CD8-positive, alpha-beta memory T cell (primary cell): ENCODE measurements around the gene LMAN2. TPM values are rescaled to one million over a fixed set of nuclear protein-coding genes. Genes with fewer than 3 reads are reported as not detected.

Experiments
- CTCF ChIA-PET: fragments of 350-600 bp; sonication (Branson Sonifier 250); formaldehyde crosslinking; loops from one replicate; lab custom pipeline; 2021; ENCODE audit warnings: antibody characterized with exemption; lab: Charles Lee
- POLR2A ChIA-PET: fragments of 350-600 bp; sonication (Branson Sonifier 250); formaldehyde crosslinking; loops from one replicate; lab custom pipeline; 2021; ENCODE audit warnings: antibody characterized with exemption; lab: Charles Lee
- DNase-seq, 5 donors: peaks; one replicate each; pipeline versions ENCODE4 v3.0.0 to v3.0.0-alpha.2; 2020 to 2022; ENCODE audit warnings: mixed read lengths in 1 of 5
- H3K27ac ChIP-seq: one replicate; pipeline ENCODE4 v1.7.0; 2013; ENCODE audit warnings: low read depth, mild to moderate bottlenecking, low read length, moderate library complexity
- H3K27me3 ChIP-seq: 2 replicates; pipeline ENCODE4 v1.7.0; 2013; ENCODE audit warnings: low read length, mild to moderate bottlenecking; ENCODE audit not compliant: insufficient read depth, poor library complexity, severe bottlenecking
- H3K36me3 ChIP-seq: 2 replicates; pipeline ENCODE4 v1.7.0; 2013; ENCODE audit warnings: mild to moderate bottlenecking, low read length, moderate library complexity; ENCODE audit not compliant: insufficient read depth
- H3K4me1 ChIP-seq: 2 replicates; pipeline ENCODE4 v1.7.0; 2013; ENCODE audit warnings: mild to moderate bottlenecking, low read length, moderate library complexity; ENCODE audit not compliant: insufficient read depth
- H3K4me3 ChIP-seq: 2 replicates; pipeline ENCODE4 v1.7.0; 2013; ENCODE audit warnings: mild to moderate bottlenecking, low read length
- H3K9me3 ChIP-seq: 2 replicates; pipeline ENCODE4 v1.7.0; 2013; ENCODE audit warnings: mild to moderate bottlenecking, low read length
- H3K27ac Mint-ChIP-seq, 8 donors: one replicate each; pipeline ENCODE4 v1.8.0; 2020 to 2021; ENCODE audit warnings: mixed read lengths in 8 of 8, mild to moderate bottlenecking in 6 of 8, inconsistent platforms in 3 of 8, moderate library complexity in 3 of 8
- H3K27me3 Mint-ChIP-seq, 2 donors: one replicate each; pipeline ENCODE4 v1.8.0; 2020 to 2021; ENCODE audit warnings: mixed read lengths in 2 of 2, mild to moderate bottlenecking in 1 of 2, moderate library complexity in 1 of 2
- H3K36me3 Mint-ChIP-seq, 3 donors: one replicate each; pipeline ENCODE4 v1.8.0; 2020 to 2021; ENCODE audit warnings: mixed read lengths in 3 of 3, inconsistent platforms in 1 of 3, mild to moderate bottlenecking in 1 of 3
- H3K4me1 Mint-ChIP-seq, 3 donors: one replicate each; pipeline ENCODE4 v1.8.0; 2020 to 2021; ENCODE audit warnings: mixed read lengths in 3 of 3, inconsistent platforms in 1 of 3, mild to moderate bottlenecking in 1 of 3
- H3K4me3 Mint-ChIP-seq, 7 donors: one replicate each; pipeline ENCODE4 v1.8.0; 2020 to 2021; ENCODE audit warnings: mixed read lengths in 7 of 7, mild to moderate bottlenecking in 6 of 7, moderate library complexity in 4 of 7, inconsistent platforms in 2 of 7
- H3K9me3 Mint-ChIP-seq, 5 donors: one replicate each; pipeline ENCODE4 v1.8.0; 2020 to 2022; ENCODE audit warnings: mixed read lengths in 5 of 5, mild to moderate bottlenecking in 3 of 5, moderate library complexity in 2 of 5, inconsistent platforms in 1 of 5
- polyA plus RNA-seq: library from polyadenylated mRNA; unstranded; fragments of 300-500 nt; fragmentation: Illumina TruSeq; gene quantifications from one replicate; pipeline ENCODE4 v1.2.3, GENCODE V29; 2021
- total RNA-seq, 2 experiments: library from RNA; stranded (reverse); gene quantifications; one replicate each; pipeline ENCODE4 v1.2.3, GENCODE V29; 2021

Gene LMAN2
- total and polyA plus RNA-seq, 3 experiments from 2014 or later: 112 to 276 (median 126) TPM

- ChIA-PET CTCF (interaction anchor here (1.0 to 12.7 kb wide), 8 partner anchors 11 to 95 kb away, joined by 3 to 136 read pairs (median 30); partner anchors contain the start of genes LMAN2, RGS14 and SLC34A1), POLR2A (no interaction called here)
- Mint-ChIP-seq H3K4me3 (peak overlapping the region in 1 of 7 donors; percentile 60), H3K9me3 (no peaks in the 10 kb centered on the region), H3K36me3 (peaks cover 13 to 68% (median 15%) of the 10 kb centered on the region in 3 donors), H3K27ac (peak overlapping the region in 3 of 8 donors; percentile 51 to 86 (median 80)), H3K27me3 (peaks cover 0 to 1% of the 10 kb centered on the region in 2 donors), H3K4me1 (peaks cover 53 to 77% (median 63%) of the 10 kb centered on the region in 3 donors)
- Histone ChIP-seq H3K36me3 (peaks cover 39% of the 10 kb centered on the region), H3K27me3 (no peaks in the 10 kb centered on the region), H3K4me1 (peaks cover 69% of the 10 kb centered on the region), H3K4me3 (no peak overlapping the region), H3K27ac (peak overlapping the region; percentile 70), H3K9me3 (no peaks in the 10 kb centered on the region)
- DNase-seq: no peak
Measured at GRCh38 chr5:177367981-177368868, 16.8 kb upstream of the LMAN2 start.

- CTCF ChIA-PET: interaction anchor here (0.9 to 12.7 kb wide), 5 partner anchors 11 to 90 kb away, joined by 3 to 136 read pairs (median 64); partner anchors contain the start of genes LMAN2 and RGS14
Measured at GRCh38 chr5:177367323-177367848, 15.9 kb upstream of the LMAN2 start.

GRCh38 chr5:177366528-177367322 lies 15.3 kb upstream of the LMAN2 start:
- Histone ChIP-seq H3K4me3 (no peak overlapping the region), H3K4me1 (peaks cover 68% of the 10 kb centered on the region), H3K9me3 (no peaks in the 10 kb centered on the region), H3K27ac (peak overlapping the region; percentile 70), H3K36me3 (peaks cover 33% of the 10 kb centered on the region), H3K27me3 (no peaks in the 10 kb centered on the region)
- Mint-ChIP-seq H3K9me3 (no peaks in the 10 kb centered on the region), H3K27me3 (peaks cover 0 to 1% of the 10 kb centered on the region in 2 donors), H3K36me3 (peaks cover 13 to 63% (median 15%) of the 10 kb centered on the region in 3 donors), H3K27ac (peak overlapping the region in 4 of 8 donors; percentile 52 to 97 (median 73)), H3K4me3 (peak overlapping the region in 1 of 7 donors; percentile 15), H3K4me1 (peaks cover 52 to 77% (median 63%) of the 10 kb centered on the region in 3 donors)
- no peak for DNase-seq
- ChIA-PET CTCF (interaction anchor here (0.9 to 12.7 kb wide), 4 partner anchors 10 to 91 kb away, joined by 3 to 136 read pairs (median 62); partner anchors contain the start of genes LMAN2 and RGS14), POLR2A (interaction anchor here (0.6 kb wide), 1 partner anchor 8 kb away, joined by 4 read pairs; no protein-coding TSS in a partner anchor)

More at GRCh38 chr5:177367323-177367848, 15.9 kb upstream of the LMAN2 start:
- Mint-ChIP-seq H3K36me3 (peaks cover 13 to 66% (median 15%) of the 10 kb centered on the region in 3 donors), H3K4me1 (peaks cover 52 to 77% (median 63%) of the 10 kb centered on the region in 3 donors), H3K9me3 (no peaks in the 10 kb centered on the region), H3K4me3 (no peak overlapping the region), H3K27ac (peak overlapping the region in 1 of 8 donors; percentile 47), H3K27me3 (peaks cover 0 to 1% of the 10 kb centered on the region in 2 donors)
- no peaks in the 10 kb centered on the region for H3K9me3 ChIP-seq
- peaks cover 68% of the 10 kb centered on the region for H3K4me1 ChIP-seq
- no peaks in the 10 kb centered on the region for H3K27me3 ChIP-seq
- H3K27ac ChIP-seq: peak overlapping the region; percentile 70
- peaks cover 39% of the 10 kb centered on the region for H3K36me3 ChIP-seq
- POLR2A ChIA-PET: no interaction called here
- no peak overlapping the region for H3K4me3 ChIP-seq
- no peak for DNase-seq

DNA sequence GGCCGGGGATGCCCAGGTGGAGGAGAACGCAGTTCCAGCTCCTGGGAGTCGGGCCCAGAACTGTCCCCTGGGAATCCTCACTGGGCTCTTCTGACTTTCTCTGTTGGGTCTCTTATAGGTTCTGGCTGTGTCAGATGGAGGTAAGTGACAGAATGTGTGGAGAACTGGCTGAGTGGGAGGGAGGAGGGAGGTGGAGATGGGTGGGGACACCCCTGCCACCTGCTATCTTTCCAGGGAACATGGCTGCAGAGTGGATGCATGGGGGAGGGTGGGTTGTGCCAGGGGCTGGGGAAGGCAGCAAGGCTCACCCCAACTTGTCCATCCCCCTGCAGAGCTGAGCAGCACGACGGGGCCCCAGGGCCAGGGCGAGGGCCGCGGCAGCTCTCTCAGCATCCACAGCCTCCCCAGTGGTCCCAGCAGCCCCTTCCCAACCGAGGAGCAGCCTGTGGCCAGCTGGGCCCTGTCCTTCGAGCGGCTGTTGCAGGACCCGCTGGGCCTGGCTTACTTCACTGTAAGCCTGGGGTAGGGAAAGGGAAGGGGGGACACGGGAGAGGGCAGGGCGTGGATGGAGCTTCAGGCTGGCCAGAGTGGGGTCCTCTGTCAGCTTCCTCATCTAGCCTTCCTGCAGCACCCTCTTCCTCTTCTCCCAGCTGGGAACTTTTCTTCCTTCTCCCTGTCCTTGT lies 14.5 kb upstream of the LMAN2 start:
- peaks cover 31% of the 10 kb centered on the region for H3K36me3 ChIP-seq
- H3K27me3 Mint-ChIP-seq: peaks cover 0 to 1% of the 10 kb centered on the region in 2 donors
- H3K9me3 ChIP-seq: no peaks in the 10 kb centered on the region
- H3K36me3 Mint-ChIP-seq: peaks cover 12 to 57% (median 13%) of the 10 kb centered on the region in 3 donors
- no peak for DNase-seq
- no peaks in the 10 kb centered on the region for H3K9me3 Mint-ChIP-seq
- peaks cover 69% of the 10 kb centered on the region for H3K4me1 ChIP-seq
- CTCF ChIA-PET: interaction anchor here (1.0 to 12.7 kb wide), 4 partner anchors 9 to 92 kb away, joined by 3 to 136 read pairs (median 60); partner anchors contain the start of genes LMAN2 and RGS14
- H3K27ac Mint-ChIP-seq: peak overlapping the region in 5 of 8 donors; percentile 26 to 97 (median 61)
- POLR2A ChIA-PET: interaction anchor here (0.6 kb wide), 1 partner anchor 9 kb away, joined by 4 read pairs; no protein-coding TSS in a partner anchor
- no peak overlapping the region for H3K4me3 ChIP-seq
- peak overlapping the region; percentile 70 for H3K27ac ChIP-seq
- no peaks in the 10 kb centered on the region for H3K27me3 ChIP-seq
- peak overlapping the region in 1 of 7 donors; percentile 15 for H3K4me3 Mint-ChIP-seq
- H3K4me1 Mint-ChIP-seq: peaks cover 55 to 77% (median 64%) of the 10 kb centered on the region in 3 donors

GRCh38 chr5:177364159-177364962 lies 12.9 kb upstream of the LMAN2 start:
- H3K27ac ChIP-seq: peak overlapping the region; percentile 11
- peaks cover 72% of the 10 kb centered on the region for H3K4me1 ChIP-seq
- no peak overlapping the region for H3K4me3 ChIP-seq
- peaks cover 60 to 80% (median 67%) of the 10 kb centered on the region in 3 donors for H3K4me1 Mint-ChIP-seq
- peak overlapping the region; percentile 28 to 75 (median 45) for H3K4me3 Mint-ChIP-seq
- H3K9me3 ChIP-seq: no peaks in the 10 kb centered on the region
- H3K36me3 ChIP-seq: peaks cover 21% of the 10 kb centered on the region
- ChIA-PET CTCF (interaction anchor here (0.6 to 12.7 kb wide), 7 partner anchors 9 to 91 kb away, joined by 3 to 136 read pairs (median 3); no protein-coding TSS in a partner anchor), POLR2A (interaction anchor here (0.6 kb wide), 1 partner anchor 239 kb away, joined by 3 read pairs; no protein-coding TSS in a partner anchor)
- H3K27me3 Mint-ChIP-seq: peaks cover 0 to 1% of the 10 kb centered on the region in 2 donors
- H3K36me3 Mint-ChIP-seq: peaks cover 12 to 51% (median 14%) of the 10 kb centered on the region in 3 donors
- H3K27ac Mint-ChIP-seq: peak overlapping the region in 7 of 8 donors; percentile 42 to 91 (median 68)
- no peak for DNase-seq
- no peaks in the 10 kb centered on the region for H3K9me3 Mint-ChIP-seq
- H3K27me3 ChIP-seq: no peaks in the 10 kb centered on the region

DNA sequence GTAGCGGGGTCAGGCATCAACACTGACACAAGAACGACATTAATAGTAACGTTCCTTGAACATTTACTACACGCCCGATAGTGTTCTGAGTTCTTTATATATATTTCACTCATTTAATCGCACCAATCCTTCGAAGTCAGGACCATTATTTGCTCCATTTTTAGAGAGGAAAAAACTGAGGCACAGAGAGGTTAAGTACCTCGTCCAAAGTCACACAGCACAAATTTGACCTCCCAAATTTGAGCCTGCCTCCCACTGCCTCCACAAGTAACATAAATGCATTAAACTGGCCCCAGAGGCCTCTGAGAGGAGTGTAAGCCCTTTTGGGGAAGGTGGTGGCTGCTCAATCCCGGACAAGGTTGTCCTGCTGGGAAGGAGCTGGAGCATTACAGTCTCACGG lies 12.1 kb upstream of the LMAN2 start:
- H3K9me3 Mint-ChIP-seq: no peaks in the 10 kb centered on the region

More for the DNA sequence above, 12.1 kb upstream of the LMAN2 start:
- Histone ChIP-seq H3K36me3 (peaks cover 15% of the 10 kb centered on the region), H3K9me3 (no peaks in the 10 kb centered on the region), H3K4me3 (peak overlapping the region; percentile 31), H3K27me3 (no peaks in the 10 kb centered on the region), H3K27ac (peak overlapping the region; percentile 57), H3K4me1 (peaks cover 72% of the 10 kb centered on the region)
- peaks cover 0 to 1% of the 10 kb centered on the region in 2 donors for H3K27me3 Mint-ChIP-seq
- peaks cover 62 to 80% (median 67%) of the 10 kb centered on the region in 3 donors for H3K4me1 Mint-ChIP-seq
- no peak for DNase-seq
- peak overlapping the region; percentile 38 to 95 (median 83) for H3K4me3 Mint-ChIP-seq
- CTCF ChIA-PET: interaction anchor here (1.1 to 12.7 kb wide), 3 partner anchors 10 to 39 kb away, joined by 3 to 136 read pairs (median 6); no protein-coding TSS in a partner anchor
- POLR2A ChIA-PET: interaction anchor here (0.6 kb wide), 1 partner anchor 238 kb away, joined by 3 read pairs; no protein-coding TSS in a partner anchor
- peak overlapping the region in 3 of 8 donors; percentile 27 to 75 (median 75) for H3K27ac Mint-ChIP-seq
- H3K36me3 Mint-ChIP-seq: peaks cover 4 to 51% (median 7%) of the 10 kb centered on the region in 3 donors
